NT2/D1 (cell line): ENCODE results near the gene RAB40B.

ENCODE experiments used
- SUZ12 ChIP-seq: IDR thresholded peaks from 2 replicates; pipeline ENCODE4 v1.6.1; 2011; ENCODE audit not compliant: insufficient read length, insufficient read depth; ENCODE audit errors: extremely low read depth
- YY1 ChIP-seq: IDR thresholded peaks from 2 replicates; pipeline ENCODE4 v1.6.1; 2011; ENCODE audit not compliant: insufficient read length, insufficient read depth

GRCh38 chr17:82729479-82730260, 31.2 kb upstream of the RAB40B start:
- no peak for TF ChIP-seq YY1
- no peak for TF ChIP-seq SUZ12
